ENCODE results near the gene GGA2. TPM values are rescaled to one million over a fixed set of nuclear protein-coding genes. Genes with fewer than 3 reads are reported as not detected.

The GGA2 gene
- total RNA-seq, 3 donors from 2014 or later (not counting 1 experiment from before 2014, with no cell fraction given) = 129 to 134 (median 131) TPM

- Mint-ChIP-seq H3K9me3 (no peaks in the 10 kb centered on the region), H3K36me3 (peaks cover 10% of the 10 kb centered on the region), H3K27me3 (ENCODE audit: low read depth in 2 of 2) (no peaks in the 10 kb centered on the region), H3K4me1 (no peaks in the 10 kb centered on the region), H3K4me3 (no peak overlapping the region), H3K27ac (no peak overlapping the region)
- intact Hi-C loops (cut with micrococcal nuclease) = no loop called here
- ATAC-seq (no peak), DNase-seq (no peak)
- no peak overlapping the region for H3K4me3 ChIP-seq (ENCODE audit: low read length)
- H3K9me3 ChIP-seq (ENCODE audit: control insufficient read depth, insufficient read depth, low read length) = no peaks in the 10 kb centered on the region
- peaks cover 15% of the 10 kb centered on the region for H3K4me1 ChIP-seq (ENCODE audit: control insufficient read depth, insufficient read depth, low read length)
- peaks cover 38% of the 10 kb centered on the region for H3K36me3 ChIP-seq (ENCODE audit: control insufficient read depth, insufficient read depth, low read length)
- TF ChIP-seq, protein P1, sequence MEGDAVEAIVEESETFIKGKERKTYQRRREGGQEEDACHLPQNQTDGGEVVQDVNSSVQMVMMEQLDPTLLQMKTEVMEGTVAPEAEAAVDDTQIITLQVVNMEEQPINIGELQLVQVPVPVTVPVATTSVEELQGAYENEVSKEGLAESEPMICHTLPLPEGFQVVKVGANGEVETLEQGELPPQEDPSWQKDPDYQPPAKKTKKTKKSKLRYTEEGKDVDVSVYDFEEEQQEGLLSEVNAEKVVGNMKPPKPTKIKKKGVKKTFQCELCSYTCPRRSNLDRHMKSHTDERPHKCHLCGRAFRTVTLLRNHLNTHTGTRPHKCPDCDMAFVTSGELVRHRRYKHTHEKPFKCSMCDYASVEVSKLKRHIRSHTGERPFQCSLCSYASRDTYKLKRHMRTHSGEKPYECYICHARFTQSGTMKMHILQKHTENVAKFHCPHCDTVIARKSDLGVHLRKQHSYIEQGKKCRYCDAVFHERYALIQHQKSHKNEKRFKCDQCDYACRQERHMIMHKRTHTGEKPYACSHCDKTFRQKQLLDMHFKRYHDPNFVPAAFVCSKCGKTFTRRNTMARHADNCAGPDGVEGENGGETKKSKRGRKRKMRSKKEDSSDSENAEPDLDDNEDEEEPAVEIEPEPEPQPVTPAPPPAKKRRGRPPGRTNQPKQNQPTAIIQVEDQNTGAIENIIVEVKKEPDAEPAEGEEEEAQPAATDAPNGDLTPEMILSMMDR (IDR thresholded peaks at IDR 0.05) = no peak
- 92% methylated on average over 7 of the region's 7 CpGs for WGBS (ENCODE audit: insufficient coverage)
- no peak overlapping the region for H3K27ac ChIP-seq (ENCODE audit: low read length)
- no peaks in the 10 kb centered on the region for H3K27me3 ChIP-seq (ENCODE audit: control insufficient read depth, insufficient read depth, low read length)
Observed at GRCh38 chr16:23523876-23524385, 13.6 kb upstream of the GGA2 start.

DNA sequence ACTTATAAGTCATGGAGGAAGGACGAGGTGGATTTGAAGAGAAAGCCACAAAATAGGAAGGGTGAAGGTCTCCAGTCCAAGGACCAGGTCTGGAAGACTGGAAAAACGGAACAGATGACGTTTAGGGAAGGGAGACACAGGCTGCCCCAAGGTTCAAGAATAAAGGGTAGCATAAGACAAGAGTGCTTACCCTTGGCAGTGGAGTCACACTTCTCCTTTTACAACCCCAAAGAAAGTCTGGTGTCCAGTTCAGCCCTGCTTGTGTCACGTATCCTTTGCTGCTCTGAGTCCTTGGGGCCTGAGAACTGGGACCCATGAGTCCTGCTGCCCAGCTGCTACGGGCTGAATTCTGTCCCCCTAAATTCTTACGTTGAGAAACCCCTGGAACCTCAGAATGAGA is 13.0 kb upstream of the GGA2 start:
- ATAC-seq = no peak
- H3K4me3 Mint-ChIP-seq = no peak overlapping the region
- Histone ChIP-seq H3K4me3 (ENCODE audit: low read length) (no peak overlapping the region), H3K4me1 (ENCODE audit: control insufficient read depth, insufficient read depth, low read length) (peaks cover 16% of the 10 kb centered on the region), H3K36me3 (ENCODE audit: control insufficient read depth, insufficient read depth, low read length) (peaks cover 34% of the 10 kb centered on the region), H3K9me3 (ENCODE audit: control insufficient read depth, insufficient read depth, low read length) (no peaks in the 10 kb centered on the region), H3K27ac (ENCODE audit: low read length) (no peak overlapping the region), H3K27me3 (ENCODE audit: control insufficient read depth, insufficient read depth, low read length) (no peaks in the 10 kb centered on the region)
- DNase-seq = no peak
- no peaks in the 10 kb centered on the region for H3K9me3 Mint-ChIP-seq
- 97% methylated on average over 6 of the region's 6 CpGs for WGBS (ENCODE audit: insufficient coverage)
- intact Hi-C loops (cut with micrococcal nuclease) = no loop called here
- H3K27ac Mint-ChIP-seq = no peak overlapping the region
- H3K36me3 Mint-ChIP-seq = peaks cover 10% of the 10 kb centered on the region
- H3K4me1 Mint-ChIP-seq = no peaks in the 10 kb centered on the region
- TF ChIP-seq, protein P1 (IDR thresholded peaks at IDR 0.05) = no peak
- no peaks in the 10 kb centered on the region for H3K27me3 Mint-ChIP-seq (ENCODE audit: low read depth in 2 of 2)

GRCh38 chr16:23521965-23522364 is 11.7 kb upstream of the GGA2 start:
- ATAC-seq = no peak
- Mint-ChIP-seq H3K4me1 (no peaks in the 10 kb centered on the region), H3K9me3 (no peaks in the 10 kb centered on the region), H3K36me3 (peaks cover 10% of the 10 kb centered on the region), H3K4me3 (no peak overlapping the region), H3K27ac (no peak overlapping the region), H3K27me3 (ENCODE audit: low read depth in 2 of 2) (no peaks in the 10 kb centered on the region)
- WGBS (ENCODE audit: insufficient coverage) = 99% methylated on average over 3 of the region's 4 CpGs
- peaks cover 25% of the 10 kb centered on the region for H3K36me3 ChIP-seq (ENCODE audit: control insufficient read depth, insufficient read depth, low read length)
- H3K27ac ChIP-seq (ENCODE audit: low read length) = no peak overlapping the region
- intact Hi-C loops (cut with micrococcal nuclease) = no loop called here
- TF ChIP-seq, protein P1 (IDR thresholded peaks at IDR 0.05) = no peak
- peaks cover 16% of the 10 kb centered on the region for H3K4me1 ChIP-seq (ENCODE audit: control insufficient read depth, insufficient read depth, low read length)
- no peaks in the 10 kb centered on the region for H3K27me3 ChIP-seq (ENCODE audit: control insufficient read depth, insufficient read depth, low read length)
- no peak overlapping the region for H3K4me3 ChIP-seq (ENCODE audit: low read length)
- no peaks in the 10 kb centered on the region for H3K9me3 ChIP-seq (ENCODE audit: control insufficient read depth, insufficient read depth, low read length)
- no peak for DNase-seq

All from natural killer cell (primary cell).